Measurements from ENCODE around the gene PREP.

- TF ChIP-seq CTCF (IDR thresholded peaks at IDR 0.05) (no peak), POLR2A (IDR thresholded peaks at IDR 0.05) (no peak)
Measured at GRCh38 chr6:105301072-105301503, 101.8 kb downstream of the PREP start.

Data from testis (tissue), 2 donors.